Skeletal muscle cell (primary cell): Measurements from ENCODE around the gene STOML3.
"Not testable (repeated sequence)": the region's sequence is repeated elsewhere in the genome, so short reads cannot be mapped to it uniquely, and the experiment has no call there.

Source experiments
- DNase-seq: peaks from one replicate; pipeline ENCODE4 v3.0.0-alpha.2; 2010; ENCODE audit warnings: low read depth
- H3K4me3 ChIP-seq: 2 replicates; pipeline ENCODE4 v1.5.1; 2011; ENCODE audit warnings: low read depth, mild to moderate bottlenecking, control low read depth, low read length, moderate library complexity

Gene STOML3

GRCh38 chr13:38990693-38991092 lies at the start of gene STOML3:
TSS of gene STOML3 (minus strand) at chr13:38990831. CDS start at chr13:38990721, 110 bp downstream.
- no peak for DNase-seq
- H3K4me3 ChIP-seq: no peak within 1 kb of the TSS

- no peak overlapping the region for H3K4me3 ChIP-seq
- no peak for DNase-seq
Measured at GRCh38 chr13:39040206-39040605, 49.6 kb upstream of the STOML3 start.

- H3K4me3 ChIP-seq: peak overlapping the region; percentile 99
- no peak for DNase-seq
Measured at GRCh38 chr13:39039041-39039440, 48.4 kb upstream of the STOML3 start.

GRCh38 chr13:39038569-39039030 lies 48.0 kb upstream of the STOML3 start:
- DNase-seq: no peak
- peak overlapping the region; percentile 99 for H3K4me3 ChIP-seq

GRCh38 chr13:39037880-39038568 lies 47.4 kb upstream of the STOML3 start, which contains the start of the genes NHLRC3 and PROSER1:
TSS of gene NHLRC3 (plus strand) at chr13:39038456. CDS start at chr13:39038640, 184 bp downstream.
TSS of gene PROSER1 (minus strand) at chr13:39038089. CDS start at chr13:39037242, 847 bp downstream.
- H3K4me3 ChIP-seq: peak within 1 kb of the TSS; percentile 99
- peak; percentile 88 for DNase-seq

GRCh38 chr13:39037410-39037879 lies 46.8 kb upstream of the STOML3 start:
- peak overlapping the region; percentile 99 for H3K4me3 ChIP-seq
- no peak for DNase-seq

- peak overlapping the region; percentile 99 for H3K4me3 ChIP-seq
- DNase-seq: no peak
Measured at GRCh38 chr13:39036212-39036611, 45.6 kb upstream of the STOML3 start.

GRCh38 chr13:39035799-39036198 lies 45.2 kb upstream of the STOML3 start:
- DNase-seq: no peak
- peak overlapping the region; percentile 99 for H3K4me3 ChIP-seq

GRCh38 chr13:39035204-39035603 lies 44.6 kb upstream of the STOML3 start:
- DNase-seq: no peak
- H3K4me3 ChIP-seq: peak overlapping the region; percentile 99

GRCh38 chr13:39034085-39034484 lies 43.5 kb upstream of the STOML3 start:
- no peak for DNase-seq
- no peak overlapping the region for H3K4me3 ChIP-seq

- no peak overlapping the region for H3K4me3 ChIP-seq
- no peak for DNase-seq
Measured at GRCh38 chr13:39032150-39032549, 41.5 kb upstream of the STOML3 start.

- no peak for DNase-seq
Measured at GRCh38 chr13:39025433-39025839, 34.8 kb upstream of the STOML3 start.

GRCh38 chr13:39023761-39024160 lies 33.1 kb upstream of the STOML3 start:
- no peak for DNase-seq
- H3K4me3 ChIP-seq: no peak overlapping the region

More at GRCh38 chr13:39025433-39025839, 34.8 kb upstream of the STOML3 start:
- no peak overlapping the region for H3K4me3 ChIP-seq

- no peak overlapping the region for H3K4me3 ChIP-seq
- peak; percentile 26 for DNase-seq
Measured at GRCh38 chr13:39023316-39023715, 32.7 kb upstream of the STOML3 start.

- no peak for DNase-seq
- no peak overlapping the region for H3K4me3 ChIP-seq
Measured at GRCh38 chr13:39020853-39021462, 30.3 kb upstream of the STOML3 start.

- DNase-seq: no peak
- no peak overlapping the region for H3K4me3 ChIP-seq
Measured at GRCh38 chr13:39016787-39017186, 26.2 kb upstream of the STOML3 start.

- no peak for DNase-seq
- H3K4me3 ChIP-seq: no peak overlapping the region
Measured at GRCh38 chr13:39016087-39016486, 25.5 kb upstream of the STOML3 start.

GRCh38 chr13:39013462-39013861 lies 22.8 kb upstream of the STOML3 start:
- no peak overlapping the region for H3K4me3 ChIP-seq

GRCh38 chr13:39012608-39013007 lies 22.0 kb upstream of the STOML3 start:
- DNase-seq: no peak
- no peak overlapping the region for H3K4me3 ChIP-seq

More at GRCh38 chr13:39013462-39013861, 22.8 kb upstream of the STOML3 start:
- DNase-seq: no peak

GRCh38 chr13:39006371-39007111 lies 15.9 kb upstream of the STOML3 start:
- H3K4me3 ChIP-seq, DNase-seq: not testable (repeated sequence)
